Mesothelial cell of epicardium (in vitro differentiated cells): ENCODE results near the gene TREM1. TPM values are rescaled to one million over a fixed set of nuclear protein-coding genes. Genes with fewer than 3 reads are reported as not detected.
A peak's percentile ranks its signal among the peaks of the same experiment; 100 is the strongest.

Experiments used
- DNase-seq, 2 experiments: peaks; one replicate each; pipeline ENCODE4 v3.0.0; 2021; ENCODE audit warnings: low spot score in 2 of 2; ENCODE audit not compliant: unreplicated experiment in 2 of 2
- H3K27ac Mint-ChIP-seq: 2 replicates; pipeline ENCODE4 v1.8.0; 2021; ENCODE audit warnings: mixed read lengths
- H3K27me3 Mint-ChIP-seq: 2 replicates; pipeline ENCODE4 v1.8.0; 2021; ENCODE audit warnings: low read depth, mixed read lengths
- H3K36me3 Mint-ChIP-seq: 2 replicates; pipeline ENCODE4 v1.8.0; 2021; ENCODE audit warnings: mixed read lengths
- H3K4me1 Mint-ChIP-seq: 2 replicates; pipeline ENCODE4 v1.8.0; 2021; ENCODE audit warnings: mixed read lengths
- H3K4me3 Mint-ChIP-seq: 2 replicates; pipeline ENCODE4 v1.8.0; 2021; ENCODE audit warnings: mild to moderate bottlenecking, moderate library complexity, mixed read lengths
- H3K9me3 Mint-ChIP-seq: 2 replicates; pipeline ENCODE4 v1.8.0; 2021; ENCODE audit warnings: mixed read lengths
- total RNA-seq: library from RNA; stranded (reverse); gene quantifications from 3 replicates; pipeline ENCODE4 v1.2.1, GENCODE V29; 2021
- TF ChIP-seq, protein P1 (sequence below): fragments of 200-600 bp; sonication (generic); IDR thresholded peaks from one replicate; pipeline ENCODE4 v1.5.0; 2021; ENCODE audit warnings: antibody characterized with exemption; ENCODE audit not compliant: unreplicated experiment

TREM1 gene
- total RNA-seq, 1 donor from 2014 or later = not detected

DNA sequence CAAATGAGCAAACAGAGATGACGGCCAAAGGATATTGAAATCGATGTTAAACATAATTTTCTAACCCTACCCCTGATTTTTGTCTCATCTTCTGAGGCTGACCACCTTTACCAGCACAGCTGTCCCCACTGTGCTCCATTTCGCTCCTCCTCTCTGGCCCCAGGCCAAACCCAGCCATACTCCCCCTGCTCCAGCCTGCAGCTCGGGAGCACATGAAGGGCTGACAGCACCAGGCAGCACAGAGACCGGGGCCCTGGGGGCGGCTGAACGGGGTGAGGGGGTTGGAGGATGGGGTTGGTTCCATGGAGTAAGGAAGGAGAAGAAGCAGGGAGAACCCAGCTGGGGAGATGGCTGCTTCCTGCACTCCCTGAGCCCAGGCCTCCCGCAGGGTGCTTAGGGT lies 45.8 kb upstream of the TREM1 start:
- no peak for DNase-seq
- TF ChIP-seq, protein P1, sequence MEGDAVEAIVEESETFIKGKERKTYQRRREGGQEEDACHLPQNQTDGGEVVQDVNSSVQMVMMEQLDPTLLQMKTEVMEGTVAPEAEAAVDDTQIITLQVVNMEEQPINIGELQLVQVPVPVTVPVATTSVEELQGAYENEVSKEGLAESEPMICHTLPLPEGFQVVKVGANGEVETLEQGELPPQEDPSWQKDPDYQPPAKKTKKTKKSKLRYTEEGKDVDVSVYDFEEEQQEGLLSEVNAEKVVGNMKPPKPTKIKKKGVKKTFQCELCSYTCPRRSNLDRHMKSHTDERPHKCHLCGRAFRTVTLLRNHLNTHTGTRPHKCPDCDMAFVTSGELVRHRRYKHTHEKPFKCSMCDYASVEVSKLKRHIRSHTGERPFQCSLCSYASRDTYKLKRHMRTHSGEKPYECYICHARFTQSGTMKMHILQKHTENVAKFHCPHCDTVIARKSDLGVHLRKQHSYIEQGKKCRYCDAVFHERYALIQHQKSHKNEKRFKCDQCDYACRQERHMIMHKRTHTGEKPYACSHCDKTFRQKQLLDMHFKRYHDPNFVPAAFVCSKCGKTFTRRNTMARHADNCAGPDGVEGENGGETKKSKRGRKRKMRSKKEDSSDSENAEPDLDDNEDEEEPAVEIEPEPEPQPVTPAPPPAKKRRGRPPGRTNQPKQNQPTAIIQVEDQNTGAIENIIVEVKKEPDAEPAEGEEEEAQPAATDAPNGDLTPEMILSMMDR = no peak
- Mint-ChIP-seq H3K27ac (no peak overlapping the region), H3K36me3 (no peaks in the 10 kb centered on the region), H3K4me3 (no peak overlapping the region), H3K4me1 (peaks cover 25% of the 10 kb centered on the region), H3K27me3 (peaks cover 38% of the 10 kb centered on the region), H3K9me3 (no peaks in the 10 kb centered on the region)

DNA sequence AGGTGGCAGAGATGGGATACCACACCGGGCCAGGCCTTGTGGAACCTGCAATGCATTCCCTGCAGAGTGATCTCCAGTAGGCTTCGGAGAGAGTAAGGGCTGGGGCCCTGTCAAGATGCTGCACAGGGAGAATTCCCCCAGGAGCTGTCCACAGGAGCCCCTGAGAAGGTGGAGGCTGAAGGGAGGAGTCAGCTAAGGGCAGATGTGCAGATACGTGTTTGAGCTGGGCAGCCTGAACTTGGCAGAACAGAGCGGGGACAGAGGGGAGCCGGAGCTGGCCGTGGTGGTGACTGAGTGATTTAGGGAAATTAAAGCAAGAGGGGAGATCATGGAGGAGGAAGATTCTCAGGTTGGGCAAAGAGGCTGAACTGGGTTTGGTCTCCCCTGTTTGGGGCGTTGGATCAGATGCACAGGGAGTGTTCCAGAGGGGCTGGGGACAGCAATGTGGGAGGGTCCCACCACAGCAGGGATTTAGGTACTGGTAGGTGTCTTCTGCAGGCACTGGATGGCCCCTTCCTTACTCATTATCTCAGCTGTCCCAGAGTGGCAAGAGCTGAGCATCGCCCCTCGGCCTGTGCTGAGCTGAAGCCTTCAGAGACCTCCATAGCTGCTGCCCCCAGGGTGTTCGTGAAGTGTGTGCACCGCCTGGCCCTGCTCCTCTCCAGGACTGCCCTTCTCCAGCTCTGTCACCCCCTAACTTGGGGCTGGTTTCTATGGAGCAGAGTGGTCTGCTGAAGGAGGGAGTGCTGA lies 45.1 kb upstream of the TREM1 start:
- Mint-ChIP-seq H3K4me1 (peaks cover 24% of the 10 kb centered on the region), H3K27me3 (peaks cover 45% of the 10 kb centered on the region), H3K9me3 (no peaks in the 10 kb centered on the region), H3K36me3 (no peaks in the 10 kb centered on the region), H3K27ac (no peak overlapping the region), H3K4me3 (no peak overlapping the region)
- TF ChIP-seq, protein P1 = no peak
- peak in 1 of 2 experiments; percentile 33 for DNase-seq

DNA sequence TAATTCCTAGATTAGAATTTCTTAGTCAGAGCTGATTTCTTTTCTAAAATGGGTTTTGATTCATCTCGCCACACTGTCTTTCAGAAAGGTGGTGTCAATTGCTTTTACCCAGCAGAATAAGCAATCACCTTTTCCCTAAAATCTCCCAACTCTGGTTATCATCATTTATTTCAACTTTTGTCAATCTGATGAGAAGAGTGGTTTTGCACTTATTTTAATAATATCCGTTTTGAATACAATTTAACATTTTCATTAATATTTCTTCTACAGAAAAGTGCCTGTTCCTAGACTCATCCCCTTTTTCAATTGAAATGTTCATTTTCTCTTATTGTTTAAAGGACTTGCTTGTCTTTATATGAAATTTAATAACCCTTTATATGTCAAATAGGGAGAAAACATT lies 40.7 kb upstream of the TREM1 start:
- Mint-ChIP-seq H3K27me3 (peaks cover 55% of the 10 kb centered on the region), H3K4me3 (no peak overlapping the region), H3K9me3 (no peaks in the 10 kb centered on the region), H3K4me1 (peaks cover 16% of the 10 kb centered on the region), H3K36me3 (no peaks in the 10 kb centered on the region), H3K27ac (no peak overlapping the region)
- no peak for DNase-seq
- TF ChIP-seq, protein P1 = no peak

DNA sequence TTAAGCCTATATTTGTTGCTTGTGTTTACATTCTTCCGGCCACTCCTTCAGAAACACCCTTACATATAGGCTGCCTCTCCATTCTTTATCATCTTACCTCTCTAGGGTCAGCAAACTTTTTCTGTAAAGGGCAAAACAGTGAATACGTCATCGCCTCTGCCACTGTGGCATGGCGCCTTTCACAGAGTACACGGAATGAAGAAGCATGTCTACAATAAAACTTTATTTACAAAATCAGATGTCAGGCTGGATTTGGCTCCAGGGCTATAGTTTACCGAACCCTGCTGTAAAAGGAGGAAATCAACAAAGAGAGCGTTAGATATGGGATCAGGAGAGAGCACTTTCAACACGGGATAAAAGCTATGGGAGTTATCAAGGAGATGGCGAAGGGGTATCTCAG lies 39.6 kb upstream of the TREM1 start:
- no peak overlapping the region for H3K4me3 Mint-ChIP-seq

DNA sequence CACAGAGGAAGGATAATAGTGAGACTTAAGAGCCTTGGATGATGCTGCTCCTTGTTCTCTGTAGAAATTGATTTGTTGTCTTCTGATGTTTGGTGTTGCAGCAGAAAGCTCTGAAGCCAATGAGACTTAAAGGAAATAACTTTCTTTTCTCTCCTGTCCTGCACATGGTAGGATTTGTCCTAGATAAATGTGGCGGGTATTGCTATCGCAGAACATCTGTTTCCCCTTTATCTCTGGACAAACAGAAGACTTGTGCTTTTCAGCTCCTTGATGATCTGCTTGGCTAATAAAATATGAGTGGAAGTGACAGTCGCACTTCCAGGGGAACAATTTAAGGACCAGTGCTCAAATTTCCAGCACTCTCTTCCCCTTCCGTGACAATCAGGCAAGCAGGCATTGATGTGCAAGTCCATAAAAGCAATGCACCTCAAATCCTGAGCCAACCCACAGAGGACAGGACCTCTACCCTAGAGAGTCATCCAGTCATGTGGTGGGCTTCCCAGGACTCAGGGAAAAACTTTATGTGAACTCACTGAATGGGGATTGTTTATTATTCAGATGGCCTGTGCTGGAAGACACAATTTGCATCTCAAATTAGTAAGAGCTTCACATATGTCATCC lies 39.1 kb upstream of the TREM1 start:
- H3K36me3 Mint-ChIP-seq = no peaks in the 10 kb centered on the region
- H3K4me3 Mint-ChIP-seq = no peak overlapping the region
- TF ChIP-seq, protein P1 = no peak
- H3K9me3 Mint-ChIP-seq = no peaks in the 10 kb centered on the region
- peaks cover 59% of the 10 kb centered on the region for H3K27me3 Mint-ChIP-seq
- H3K27ac Mint-ChIP-seq = no peak overlapping the region
- DNase-seq = no peak
- peaks cover 6% of the 10 kb centered on the region for H3K4me1 Mint-ChIP-seq

More for the DNA sequence above, 39.6 kb upstream of the TREM1 start:
- Mint-ChIP-seq H3K4me1 (peaks cover 6% of the 10 kb centered on the region), H3K27ac (no peak overlapping the region), H3K9me3 (no peaks in the 10 kb centered on the region), H3K36me3 (no peaks in the 10 kb centered on the region), H3K27me3 (peaks cover 57% of the 10 kb centered on the region)
- TF ChIP-seq, protein P1 = no peak
- DNase-seq = no peak
